Body of pancreas (tissue), 4 donors: ENCODE data around the gene COL27A1. TPM values are rescaled to one million over a fixed set of nuclear protein-coding genes. Genes with fewer than 3 reads are reported as not detected.

Source experiments
- ATAC-seq: fragments of 150-250 bp; one replicate; pipeline ENCODE4 v1.9.1; 2016
- DNase-seq, 4 donors: peaks; one replicate each; pipeline ENCODE4 v3.0.0-alpha.2; 2019
- H3K27ac ChIP-seq, 4 donors: fragments of 200-600 bp; sonication (generic); 1 replicate in 3 of 4; 2 replicates in 1 of 4; pipeline versions ENCODE4 v1.5.1 to v1.6.1; 2016 to 2019; ENCODE audit warnings: mild to moderate bottlenecking in 1 of 4, mixed read lengths in 1 of 4, moderate library complexity in 1 of 4
- H3K27me3 ChIP-seq, 2 donors: fragments of 200-600 bp; sonication (generic); one replicate each; pipeline ENCODE4 v1.6.0; 2016; ENCODE audit warnings: mild to moderate bottlenecking in 1 of 2
- H3K36me3 ChIP-seq, 2 donors: fragments of 200-600 bp; sonication (generic); replicated peaks in 1 of 2; 2 replicates each; pipeline ENCODE4 v1.5.1; 2016; ENCODE audit warnings: low read depth in 2 of 2; ENCODE audit not compliant: insufficient read depth in 1 of 2
- H3K4me1 ChIP-seq: fragments of 200-600 bp; sonication (generic); one replicate; pipeline ENCODE4 v1.6.0; 2016
- H3K4me3 ChIP-seq, 2 donors: fragments of 200-600 bp; sonication (generic); 1 replicate in 1 of 2; 2 replicates in 1 of 2; pipeline ENCODE4 v1.5.1; 2016 to 2019
- H3K9me3 ChIP-seq, 3 donors: fragments of 200-600 bp; sonication (generic); 1 replicate in 2 of 3; 2 replicates in 1 of 3; pipeline ENCODE4 v1.5.1; 2016
- CTCF ChIP-seq, 7 experiments: fragments of 450-650 bp in 4 of 7; fragments of 200-600 bp in 3 of 7; sonication (generic) in 3 of 7; IDR thresholded peaks; one replicate each; pipeline ENCODE4 v1.5.1; 2016 to 2019; ENCODE audit warnings: antibody characterized with exemption in 7 of 7
- POLR2A ChIP-seq, 3 donors: fragments of 450-650 bp; IDR thresholded peaks; one replicate each; pipeline ENCODE4 v1.6.1; 2016; ENCODE audit warnings: antibody characterized with exemption in 3 of 3, mild to moderate bottlenecking in 2 of 3
- WGBS, 2 donors: methylation state at CpG; one replicate each; pipeline ENCODE4 v1.1.5; 2017; 5-methylcytosine and 5-hydroxymethylcytosine counted together
- intact Hi-C: fragments of 100-400 bp; cut with DNase I; formaldehyde crosslinking; loops from one replicate; pipeline ENCODE4 v1.15.1; 2023
- total RNA-seq, 2 donors: library from RNA; depleted of rRNA; stranded (reverse); fragments of >200 nt; gene quantifications; one replicate each; pipeline ENCODE4 v1.1.0, GENCODE V29; 2016

COL27A1 gene
- total RNA-seq, 2 donors from 2014 or later, result 24.1 to 58.0 TPM

GRCh38 chr9:114157516-114158176 is 2.3 kb downstream of the COL27A1 start:
- H3K4me1 ChIP-seq, result peaks cover 26% of the 10 kb centered on the region
- H3K9me3 ChIP-seq, result no peaks in the 10 kb centered on the region
- no peaks in the 10 kb centered on the region for H3K27me3 ChIP-seq
- H3K36me3 ChIP-seq, result no peaks in the 10 kb centered on the region
- no peak for DNase-seq
- 79 to 88% methylated on average over 5 to 9 of the region's 9 CpGs for WGBS, 2 donors
- TF ChIP-seq CTCF (IDR thresholded peaks at IDR 0.05) (no peak), POLR2A (IDR thresholded peaks at IDR 0.05) (no peak)
- ATAC-seq, result no peak
- no peak overlapping the region for H3K27ac ChIP-seq
- no peak overlapping the region for H3K4me3 ChIP-seq
- intact Hi-C loops, result loop anchor here (5.0 kb wide), 1 partner anchor 65 kb away; no protein-coding TSS in a partner anchor

GRCh38 chr9:114158482-114159130 is 3.3 kb downstream of the COL27A1 start:
- Histone ChIP-seq H3K4me1 (peaks cover 32% of the 10 kb centered on the region), H3K4me3 (no peak overlapping the region), H3K27me3 (no peaks in the 10 kb centered on the region), H3K27ac (no peak overlapping the region), H3K36me3 (no peaks in the 10 kb centered on the region), H3K9me3 (no peaks in the 10 kb centered on the region)
- TF ChIP-seq CTCF (IDR thresholded peaks at IDR 0.05), result no peak
- TF ChIP-seq POLR2A (IDR thresholded peaks at IDR 0.05), result no peak
- WGBS, 2 donors, result 76 to 81% methylated on average over 8 to 10 of the region's 10 CpGs
- intact Hi-C loops, result loop anchor here (5.0 kb wide), 1 partner anchor 66 kb away; no protein-coding TSS in a partner anchor
- ATAC-seq, result no peak
- no peak for DNase-seq

GRCh38 chr9:114159691-114160090 is 4.4 kb downstream of the COL27A1 start:
- DNase-seq (no peak), ATAC-seq (no peak)
- no peak overlapping the region for H3K4me3 ChIP-seq
- TF ChIP-seq POLR2A (IDR thresholded peaks at IDR 0.05) (no peak), CTCF (IDR thresholded peaks at IDR 0.05) (no peak)
- H3K36me3 ChIP-seq, result no peaks in the 10 kb centered on the region
- H3K27ac ChIP-seq, result no peak overlapping the region
- intact Hi-C loops, result loop anchor here (5.0 kb wide), 1 partner anchor 67 kb away; no protein-coding TSS in a partner anchor
- no peaks in the 10 kb centered on the region for H3K9me3 ChIP-seq
- peaks cover 29% of the 10 kb centered on the region for H3K4me1 ChIP-seq
- WGBS, 2 donors, result 26 to 42% methylated on average over 3 of the region's 3 CpGs
- no peaks in the 10 kb centered on the region for H3K27me3 ChIP-seq

GRCh38 chr9:114161513-114161912 is 6.2 kb downstream of the COL27A1 start:
- WGBS, 2 donors, result 79 to 80% methylated on average over 4 of the region's 4 CpGs
- intact Hi-C loops, result no loop called here
- H3K27ac ChIP-seq, result no peak overlapping the region
- no peak for ATAC-seq
- TF ChIP-seq POLR2A (IDR thresholded peaks at IDR 0.05) (no peak), CTCF (IDR thresholded peaks at IDR 0.05) (no peak)
- H3K36me3 ChIP-seq, result no peaks in the 10 kb centered on the region
- no peak for DNase-seq
- H3K4me3 ChIP-seq, result no peak overlapping the region
- H3K9me3 ChIP-seq, result no peaks in the 10 kb centered on the region
- H3K27me3 ChIP-seq, result no peaks in the 10 kb centered on the region
- peaks cover 24% of the 10 kb centered on the region for H3K4me1 ChIP-seq
